ENCODE results near the gene DECR2. TPM values are rescaled to one million over a fixed set of nuclear protein-coding genes. Genes with fewer than 3 reads are reported as not detected.
A peak's percentile ranks its signal among the peaks of the same experiment; 100 is the strongest.

DECR2 gene
- total and polyA plus RNA-seq, 9 of the 15 experiments (the other 6 are each of a cell fraction or from before 2014, with no cell fraction given): 1.0 to 31.9 (median 10.3) TPM

GRCh38 chr16:456891-457483, 55.3 kb downstream of the DECR2 start (continued):
- TF ChIP-seq MEIS2 (IDR thresholded peaks at IDR 0.05; ENCODE audit: partially characterized antibody) (peak; percentile 68), IRF2 (CRISPR knock-in tag; IDR thresholded peaks at IDR 0.05) (no peak), SP1 (CRISPR knock-in tag; IDR thresholded peaks at IDR 0.05) (0 out of 2 replicates have a peak, but pooled peaks have one; percentile 37), RBBP5 (IDR thresholded peaks at IDR 0.05; ENCODE audit: borderline replicate concordance, insufficient read depth, low read length, poor library complexity, severe bottlenecking) (peak; percentile 35), GATAD2B (IDR thresholded peaks at IDR 0.05; ENCODE audit: borderline replicate concordance) (0 out of 2 replicates have a peak, but pooled peaks have one; percentile 39), TEAD4 (IDR thresholded peaks at IDR 0.05; ENCODE audit: low read length) (peak; percentile 76), TEAD4 (CRISPR knock-in tag; IDR thresholded peaks at IDR 0.05; ENCODE audit: borderline replicate concordance) (no peak), SMARCA4 (IDR thresholded peaks at IDR 0.05) (peak; percentile 65), ZMIZ1 (IDR thresholded peaks at IDR 0.05; ENCODE audit: low read depth in 2 of 2, low read length in 2 of 2) (0 out of 4 replicates have a peak, but pooled peaks of 1 of the 2 experiments have one; percentile 27), JUNB (CRISPR knock-in tag; conservative IDR thresholded peaks at IDR 0.05) (no peak), EGR1 (conservative IDR thresholded peaks at IDR 0.05) (peak; percentile 77)

Measured in K562 (cell line).